HepG2 (cell line): ENCODE measurements around the gene ZNF511. TPM values are rescaled to one million over a fixed set of nuclear protein-coding genes. Genes with fewer than 3 reads are reported as not detected.

Experiments used
- ARID5B ChIP-seq: IDR thresholded peaks from 2 replicates; pipeline ENCODE4 v1.4.0; 2020; ENCODE audit warnings: mild to moderate bottlenecking, missing genetic modification reagents
- HIVEP1 ChIP-seq: sonication (generic); formaldehyde crosslinking; IDR thresholded peaks from 2 replicates; pipeline ENCODE4 v1.4.0; 2020; ENCODE audit warnings: mild to moderate bottlenecking, missing genetic modification reagents
- JUND ChIP-seq: sonication (generic); formaldehyde crosslinking; IDR thresholded peaks from 2 replicates; pipeline ENCODE4 v1.8.0; 2022; ENCODE audit warnings: mild to moderate bottlenecking, missing genetic modification reagents
- MAFK ChIP-seq, 2 experiments: IDR thresholded peaks in 1 of 2; conservative IDR thresholded peaks in 1 of 2; 2 replicates each; pipeline ENCODE4 v1.6.1; 2011; ENCODE audit warnings: improper control_type of control experiment in 2 of 2, low read length in 2 of 2
- NFYC ChIP-seq: IDR thresholded peaks from 2 replicates; pipeline ENCODE4 v1.6.1; 2016; ENCODE audit warnings: missing genetic modification reagents, missing compliant biosample characterization
- SOX5 ChIP-seq: IDR thresholded peaks from 2 replicates; pipeline ENCODE4 v1.6.1; 2016; ENCODE audit warnings: borderline replicate concordance
- ZBTB3 ChIP-seq: sonication (generic); formaldehyde crosslinking; IDR thresholded peaks from 2 replicates; pipeline ENCODE4 v1.4.0; 2020; ENCODE audit warnings: low read depth, mild to moderate bottlenecking, moderate library complexity, missing genetic modification reagents, borderline replicate concordance
- ZBTB4 ChIP-seq: sonication (generic); formaldehyde crosslinking; IDR thresholded peaks from 2 replicates; pipeline ENCODE4 v1.4.0; 2020; ENCODE audit warnings: missing genetic modification reagents, mild to moderate bottlenecking, borderline replicate concordance
- ZBTB40 ChIP-seq, 2 experiments: fragments of 450-650 bp in 1 of 2; sonication (generic) in 1 of 2; formaldehyde crosslinking in 1 of 2; IDR thresholded peaks; 2 replicates each; pipeline versions ENCODE4 v1.6.1 to v1.8.0; 2016 to 2022; ENCODE audit warnings: antibody characterized with exemption in 1 of 2, mild to moderate bottlenecking in 1 of 2, missing genetic modification reagents in 1 of 2
- ZNF326 ChIP-seq: sonication (generic); formaldehyde crosslinking; IDR thresholded peaks from 2 replicates; pipeline ENCODE4 v1.4.0; 2020; ENCODE audit warnings: missing genetic modification reagents, borderline replicate concordance
- ZNF543 ChIP-seq: sonication (generic); formaldehyde crosslinking; IDR thresholded peaks from 2 replicates; pipeline ENCODE4 v1.4.0; 2020; ENCODE audit warnings: mild to moderate bottlenecking, missing genetic modification reagents
- ZNF629 ChIP-seq: sonication (generic); formaldehyde crosslinking; conservative IDR thresholded peaks from 2 replicates; pipeline ENCODE4 v1.5.0; 2020; ENCODE audit warnings: missing genetic modification reagents
- polyA plus RNA-seq, 8 experiments: library from polyadenylated mRNA; depleted of rRNA in 3 of 8; stranded (reverse) in 7 of 8; unstranded in 1 of 8; fragments of >200 nt; fragmentation: Illumina TruSeq in 4 of 8; extraction: Trizol in 4 of 8; gene quantifications; 2 replicates each; pipeline versions ENCODE4 v1.2.1 to v1.2.3, GENCODE V29; 2011 to 2016; ENCODE audit warnings: low read depth in 4 of 8, missing spikeins in 1 of 8, mixed read lengths in 1 of 8; ENCODE audit not compliant: insufficient read depth in 1 of 8
- total RNA-seq, 5 experiments: library from RNA; depleted of rRNA; stranded (reverse); fragments of >200 nt; fragmentation: Illumina TruSeq; extraction: Trizol; gene quantifications; 2 replicates each; pipeline ENCODE4 v1.2.3, GENCODE V29; 2016; ENCODE audit warnings: low read depth in 1 of 5

ZNF511 gene
- total and polyA plus RNA-seq, 2 of the 13 experiments (the other 11 are each of a cell fraction or from before 2014, with no cell fraction given): 35.6 to 66.4 TPM

- TF ChIP-seq ZBTB40 (IDR thresholded peaks at IDR 0.05): no peak
- no peak for TF ChIP-seq ZBTB40 (CRISPR knock-in tag; IDR thresholded peaks at IDR 0.05)
- TF ChIP-seq ZNF629 (CRISPR knock-in tag): no peak
- TF ChIP-seq ZBTB4 (CRISPR knock-in tag): no peak
- no peak for TF ChIP-seq MAFK (conservative IDR thresholded peaks at IDR 0.05 in 1 of 2, IDR thresholded peaks at IDR 0.05 in 1 of 2; ENCODE audit: low read length in 2 of 2)
- no peak for TF ChIP-seq ZBTB3
- no peak for TF ChIP-seq ZNF543 (CRISPR knock-in tag)
- TF ChIP-seq ZNF326 (CRISPR knock-in tag): no peak
- no peak for TF ChIP-seq SOX5 (CRISPR knock-in tag)
- TF ChIP-seq NFYC (CRISPR knock-in tag): no peak
- TF ChIP-seq HIVEP1 (CRISPR knock-in tag): no peak
- TF ChIP-seq JUND (CRISPR knock-in tag): no peak
- no peak for TF ChIP-seq ARID5B (CRISPR knock-in tag)
These were observed 30.0 kb upstream of the ZNF511 start (continued) for GRCh38 chr10:133278577-133279265.
